GM11168 (cell line): Measurements from ENCODE around the gene ST6GALNAC1.
"Not testable (repeated sequence)": the region's sequence is repeated elsewhere in the genome, so short reads cannot be mapped to it uniquely, and the experiment has no call there.

Source experiments
- in situ Hi-C: fragments of 300-500 bp; cut with MboI; formaldehyde crosslinking; loops from one replicate; pipeline ENCODE4 v1.12.0; 2022; ENCODE audit warnings: low sequenced_read_pairs; ENCODE audit not compliant: unreplicated experiment

Gene ST6GALNAC1

DNA sequence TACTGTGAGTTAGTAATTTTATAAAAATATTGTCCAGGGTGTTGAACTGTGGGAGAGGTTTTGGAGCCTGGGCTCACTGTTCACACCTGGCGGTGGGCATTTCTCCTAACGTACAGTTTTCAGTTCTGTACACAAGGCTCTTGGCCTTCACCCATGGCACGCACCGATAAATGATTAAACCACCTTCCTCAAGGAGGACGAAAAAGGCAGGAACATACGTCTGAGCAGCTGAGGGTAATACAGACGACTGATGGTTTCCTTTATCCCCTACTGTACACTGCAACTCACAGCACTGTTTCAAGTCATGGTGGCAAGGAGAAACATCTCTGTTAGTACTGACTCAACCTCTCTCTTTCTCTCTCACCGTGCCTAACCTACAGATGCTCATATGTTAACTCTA lies 1.4 kb upstream of the ST6GALNAC1 start:
- in situ Hi-C loops = no loop called here

DNA sequence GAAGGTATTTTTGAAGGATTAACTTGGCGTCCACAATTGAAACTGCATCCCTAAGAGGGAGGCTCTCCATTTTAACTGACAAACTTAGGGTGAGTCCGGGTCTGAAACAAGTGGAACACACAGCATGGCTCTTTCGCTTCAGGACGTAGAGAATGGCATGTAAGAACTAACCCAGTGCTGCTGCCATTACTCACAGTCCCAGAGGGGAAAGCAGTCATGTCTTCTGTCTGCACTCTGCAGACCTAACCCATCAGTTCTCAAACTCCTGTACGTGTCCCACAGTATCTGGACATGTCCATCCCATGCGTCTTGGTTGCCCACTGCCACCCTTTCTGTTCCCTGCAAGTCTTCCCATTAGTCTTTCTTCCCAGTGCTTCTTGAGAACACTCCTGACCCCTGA lies 563 bp downstream of the ST6GALNAC1 start:
- in situ Hi-C loops = no loop called here

DNA sequence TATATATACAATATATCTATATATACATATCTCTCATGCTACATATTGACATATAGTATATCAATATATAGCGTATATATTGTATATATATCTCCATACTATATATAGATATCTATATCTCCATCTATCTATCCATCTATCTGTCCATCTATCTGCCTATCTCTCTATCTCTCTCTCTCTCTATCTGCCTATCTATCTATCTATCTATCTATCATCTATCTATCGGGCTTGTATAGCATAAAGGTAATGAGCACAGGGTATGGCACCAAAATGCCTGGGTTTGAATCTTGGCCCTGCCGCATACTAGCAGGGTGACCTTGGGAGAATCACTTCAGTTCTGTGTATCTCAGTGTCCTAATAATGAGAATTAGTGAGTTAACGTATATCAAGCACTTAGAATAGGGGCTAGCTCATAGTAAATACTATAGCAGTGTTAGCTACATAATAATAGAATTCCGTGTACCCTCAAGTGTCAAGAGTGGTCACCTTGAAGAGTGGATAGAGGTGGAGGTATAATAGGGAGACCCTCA lies 1.5 kb downstream of the ST6GALNAC1 start:
- in situ Hi-C loops = no loop called here

DNA sequence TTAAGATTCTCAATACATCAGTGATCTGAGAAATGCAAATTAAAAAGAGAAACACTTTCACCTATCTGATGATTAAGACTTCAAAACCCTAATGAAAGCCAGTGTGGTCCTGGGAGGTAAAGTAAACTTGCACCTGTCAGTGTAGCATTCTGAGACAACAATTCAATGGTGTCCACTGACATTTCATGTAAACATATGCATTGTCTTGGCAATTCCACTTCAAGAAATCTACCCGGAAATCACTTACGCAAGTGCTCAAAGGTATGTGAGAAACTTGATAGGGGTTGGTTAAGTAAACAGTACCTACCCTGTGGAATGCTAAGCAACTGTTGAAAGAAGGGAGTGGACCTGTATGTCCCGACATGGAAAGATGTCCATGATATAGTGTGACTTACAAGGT lies 2.1 kb downstream of the ST6GALNAC1 start:
- in situ Hi-C loops = no loop called here

DNA sequence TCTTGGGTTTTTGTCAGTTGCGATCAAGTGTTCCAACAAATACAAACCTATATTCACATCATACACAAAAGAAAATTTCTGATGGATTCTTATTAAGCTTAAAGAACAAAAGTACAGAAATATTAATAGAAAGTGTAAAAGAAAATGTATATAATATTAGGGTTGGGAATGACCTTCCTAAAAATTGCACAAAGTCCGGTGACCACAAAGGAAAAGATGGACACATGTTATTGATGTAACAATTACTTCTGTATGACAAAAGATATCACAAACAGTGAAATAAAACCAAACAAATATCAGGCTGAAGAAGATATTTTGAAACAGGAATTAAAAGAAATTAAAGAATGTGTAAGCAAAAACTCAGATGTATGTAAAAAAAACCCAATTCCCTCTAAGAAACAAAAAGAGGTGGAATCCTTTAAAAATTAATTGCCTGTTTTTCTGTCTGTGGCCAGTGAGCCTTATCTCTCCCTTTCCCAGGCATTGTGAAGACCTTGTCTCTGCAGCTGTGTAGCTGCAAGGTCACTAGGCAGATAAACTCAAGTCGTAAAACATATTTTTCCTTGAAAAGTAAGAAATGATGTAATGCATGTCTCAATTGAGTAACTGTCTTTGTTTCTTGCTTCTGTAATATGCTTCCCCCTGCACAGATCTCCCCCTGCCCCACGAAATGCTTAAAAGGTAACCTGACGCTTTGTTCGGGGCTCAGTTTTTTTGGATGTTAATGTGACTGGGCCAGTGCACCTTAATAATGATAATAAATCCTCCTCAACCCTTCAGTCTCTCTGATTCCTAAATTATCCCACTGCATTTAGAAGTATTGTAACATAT lies 2.8 kb downstream of the ST6GALNAC1 start:
- in situ Hi-C loops = no loop called here

DNA sequence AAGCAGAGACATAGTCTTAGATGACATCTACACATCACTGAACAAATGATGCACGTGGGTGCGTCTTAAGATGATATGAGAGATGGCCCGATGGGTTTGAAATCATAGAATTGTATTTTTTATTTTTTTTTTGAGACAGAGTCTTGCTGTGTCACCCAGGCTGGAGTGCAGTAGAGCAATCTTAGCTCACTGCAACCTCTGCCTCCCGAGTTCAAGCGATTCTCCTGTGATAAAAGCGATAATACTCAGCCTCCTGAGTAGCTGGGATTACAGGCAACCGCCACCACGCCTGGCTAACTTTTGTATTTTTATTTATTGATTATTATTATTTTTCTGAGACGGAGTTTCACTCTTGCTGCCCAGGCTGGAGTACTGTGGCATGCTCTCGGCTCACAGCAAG lies 5.3 kb downstream of the ST6GALNAC1 start:
- in situ Hi-C loops = no loop called here

DNA sequence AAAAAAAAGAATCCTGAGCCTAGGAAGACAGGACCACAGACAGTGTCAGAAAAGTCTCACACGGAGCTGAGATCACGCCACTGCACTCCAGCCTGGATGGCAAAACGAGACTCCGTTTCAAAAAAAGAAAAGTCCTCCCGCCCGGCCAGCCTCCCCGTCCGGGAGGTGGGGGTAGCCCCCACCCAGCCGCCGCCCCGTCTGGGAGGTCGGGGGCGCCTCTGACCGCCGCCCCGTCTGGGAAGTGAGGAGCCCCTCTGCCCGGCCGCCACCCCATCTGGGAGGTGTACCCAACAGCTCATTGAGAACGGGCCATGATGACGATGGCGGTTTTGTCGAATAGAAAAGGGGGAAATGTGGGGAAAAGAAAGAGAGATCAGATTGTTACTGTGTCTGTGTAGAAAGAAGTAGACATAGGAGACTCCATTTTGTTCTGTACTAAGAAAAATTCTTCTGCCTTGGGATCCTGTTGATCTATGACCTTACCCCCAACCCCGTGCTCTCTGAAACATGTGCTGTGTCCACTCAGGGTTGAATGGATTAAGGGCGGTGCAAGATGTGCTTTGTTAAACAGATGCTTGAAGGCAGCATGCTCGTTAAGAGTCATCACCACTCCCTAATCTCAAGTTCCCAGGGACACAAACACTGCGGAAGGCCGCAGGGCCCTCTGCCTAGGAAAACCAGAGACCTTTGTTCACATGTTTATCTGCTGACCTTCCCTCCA lies 6.9 kb downstream of the ST6GALNAC1 start:
- in situ Hi-C loops = not testable (repeated sequence)

DNA sequence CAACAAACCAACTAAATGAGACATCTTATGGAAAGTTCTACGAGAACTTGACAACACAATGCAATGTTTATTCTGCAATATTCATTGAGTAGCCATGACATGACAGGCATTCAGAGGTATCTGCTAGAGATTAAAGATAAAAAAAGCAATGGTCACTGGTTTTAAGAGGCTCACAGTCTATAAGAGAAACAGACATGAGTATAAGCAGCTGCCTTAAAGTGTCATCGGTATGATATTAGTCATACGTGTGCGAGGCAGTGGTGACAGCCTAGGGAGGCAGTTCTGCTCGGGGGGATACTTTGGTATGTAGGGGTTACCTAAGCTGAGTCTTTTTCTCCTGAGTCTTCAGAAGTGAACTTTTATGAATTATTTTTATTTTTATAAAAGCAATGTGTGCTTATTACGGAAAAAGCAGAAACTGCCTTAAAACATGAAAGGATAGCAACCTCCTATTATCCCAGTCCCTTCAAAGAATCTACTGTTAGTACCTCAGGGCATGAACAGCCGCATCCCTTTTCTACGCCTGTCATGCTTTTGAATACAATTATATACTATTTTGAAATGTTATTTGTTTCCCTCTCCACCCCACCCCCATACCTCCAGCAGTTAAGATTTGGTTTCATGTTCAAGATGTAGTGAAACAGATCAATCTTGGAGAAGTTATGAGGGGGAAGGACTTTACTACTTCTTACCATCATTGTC lies 7.7 kb downstream of the ST6GALNAC1 start:
- in situ Hi-C loops = no loop called here

DNA sequence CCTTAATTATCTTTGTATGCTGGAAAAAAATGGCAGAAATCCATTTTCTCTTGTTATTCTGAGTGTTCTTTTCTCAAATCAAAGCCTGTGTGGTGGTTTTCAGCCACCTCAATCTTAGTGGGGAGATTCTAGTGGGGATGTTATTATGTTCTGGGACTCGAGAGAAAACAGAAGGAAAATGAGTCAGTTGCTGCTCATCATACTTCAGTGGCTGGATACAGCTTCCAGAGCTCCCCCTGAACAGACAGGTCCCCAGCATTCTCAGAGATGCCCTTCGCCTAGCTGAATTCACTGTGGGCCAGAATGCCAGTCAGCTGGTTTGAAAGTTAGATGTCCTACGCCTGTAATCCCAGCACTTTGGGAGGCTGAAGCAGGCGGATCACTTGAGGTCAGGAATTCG lies 8.5 kb downstream of the ST6GALNAC1 start:
- in situ Hi-C loops = no loop called here

DNA sequence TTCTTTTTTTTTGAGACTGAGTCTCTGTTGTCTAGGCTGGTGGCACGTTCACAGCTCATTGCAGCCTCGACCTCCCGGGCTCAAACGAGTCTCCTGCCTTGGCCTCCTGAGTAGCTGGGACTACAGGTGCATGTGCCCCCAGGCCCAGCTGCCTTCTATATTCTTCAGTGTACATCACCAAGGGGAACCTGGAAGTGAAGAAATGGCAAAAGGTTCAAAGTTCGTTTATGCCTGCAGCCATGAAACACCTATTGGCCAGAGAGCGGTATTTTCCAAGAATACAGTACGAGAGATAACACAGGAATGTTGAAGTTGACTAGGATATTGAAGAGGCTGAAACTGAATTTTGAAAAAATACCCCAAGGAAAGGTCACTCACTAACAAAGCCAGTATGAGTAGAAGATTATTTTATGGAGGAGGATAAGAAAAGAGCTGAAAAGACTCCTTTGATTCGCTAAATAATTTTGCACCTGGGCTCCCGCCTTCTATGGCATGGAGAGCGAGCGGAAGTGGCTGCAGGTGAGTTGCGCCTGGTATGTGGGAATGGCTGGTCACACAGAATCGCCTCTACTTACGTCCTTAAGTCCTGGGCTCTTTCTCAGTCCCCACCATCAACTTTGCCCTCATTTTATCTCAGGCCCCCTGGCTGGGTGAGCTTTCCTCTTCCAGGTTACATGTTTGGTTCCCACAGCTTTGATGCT lies 9.8 kb downstream of the ST6GALNAC1 start:
- in situ Hi-C loops = no loop called here

DNA sequence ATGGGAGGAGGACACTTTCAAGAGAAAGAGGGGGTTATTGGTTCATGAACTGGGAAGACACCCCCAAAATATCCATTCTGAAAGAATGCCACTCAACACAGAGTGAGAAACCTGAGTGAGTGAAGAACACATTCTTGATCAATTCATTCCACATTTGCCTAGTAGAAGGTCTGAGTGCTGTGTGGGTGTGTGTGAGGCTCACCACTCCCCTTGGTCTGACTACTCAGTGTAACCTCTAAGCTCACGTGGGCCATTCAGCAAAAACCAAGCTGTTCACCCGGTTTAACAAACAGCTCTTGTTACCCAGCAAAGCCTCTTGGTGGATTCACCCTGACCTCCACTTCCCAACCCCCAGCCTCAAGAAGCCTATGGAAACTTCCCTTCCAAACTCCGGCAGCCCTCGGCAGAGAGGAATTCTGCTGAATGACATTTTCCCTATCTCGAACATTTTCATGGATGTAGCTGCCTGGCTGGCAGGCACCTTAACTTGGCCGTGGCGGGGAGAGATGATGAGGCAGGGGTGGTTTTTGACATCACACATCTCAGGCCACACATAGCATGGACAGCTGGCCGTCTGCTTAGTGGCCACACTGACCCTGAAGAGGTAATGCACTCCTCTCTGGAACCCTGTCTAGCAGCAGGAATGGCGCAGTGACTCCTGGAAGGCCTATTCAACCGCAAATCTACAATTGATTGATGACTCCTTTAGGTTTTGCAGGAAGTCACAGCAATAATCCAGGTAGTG lies 11.6 kb downstream of the ST6GALNAC1 start:
- in situ Hi-C loops = no loop called here

DNA sequence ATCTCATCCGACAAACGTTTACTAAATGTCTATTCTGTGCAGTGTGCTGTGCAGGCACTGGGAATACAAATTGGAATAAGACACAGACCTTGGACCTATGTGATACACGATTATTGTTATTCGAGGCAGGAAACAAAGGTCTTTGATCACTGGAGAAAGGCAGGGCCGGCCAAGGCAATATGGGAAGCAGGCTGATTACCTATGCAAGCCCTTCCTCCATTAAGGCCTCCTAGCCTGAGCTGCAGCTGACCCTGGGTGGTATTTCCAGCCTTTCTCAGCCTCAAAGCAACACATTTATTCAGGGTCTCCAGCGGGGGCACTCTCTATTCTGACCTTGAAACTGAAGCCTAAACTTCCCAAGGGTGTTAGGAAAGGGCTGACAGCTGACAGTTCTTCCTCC lies 13.4 kb downstream of the ST6GALNAC1 start:
- in situ Hi-C loops = no loop called here

DNA sequence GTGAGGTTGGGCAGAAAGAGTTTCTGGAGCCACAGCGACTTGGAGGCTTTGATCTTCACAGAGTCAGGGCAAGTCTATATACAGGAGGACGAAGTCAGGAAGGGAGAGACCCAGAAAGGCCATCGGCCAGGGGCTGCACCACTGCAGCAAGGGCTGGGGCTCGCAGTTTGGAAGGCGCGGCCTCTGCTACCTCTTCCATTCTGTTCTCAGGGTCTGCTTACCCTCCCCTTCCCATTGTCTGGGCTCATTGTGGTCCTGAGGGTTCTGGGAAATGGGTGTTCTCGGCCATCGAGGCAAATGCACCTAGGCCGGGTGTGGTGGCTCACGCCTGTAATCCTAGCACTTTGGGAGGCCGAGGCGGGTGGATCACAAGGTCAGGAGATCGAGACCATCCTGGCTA lies 16.0 kb downstream of the ST6GALNAC1 start:
- in situ Hi-C loops = no loop called here

DNA sequence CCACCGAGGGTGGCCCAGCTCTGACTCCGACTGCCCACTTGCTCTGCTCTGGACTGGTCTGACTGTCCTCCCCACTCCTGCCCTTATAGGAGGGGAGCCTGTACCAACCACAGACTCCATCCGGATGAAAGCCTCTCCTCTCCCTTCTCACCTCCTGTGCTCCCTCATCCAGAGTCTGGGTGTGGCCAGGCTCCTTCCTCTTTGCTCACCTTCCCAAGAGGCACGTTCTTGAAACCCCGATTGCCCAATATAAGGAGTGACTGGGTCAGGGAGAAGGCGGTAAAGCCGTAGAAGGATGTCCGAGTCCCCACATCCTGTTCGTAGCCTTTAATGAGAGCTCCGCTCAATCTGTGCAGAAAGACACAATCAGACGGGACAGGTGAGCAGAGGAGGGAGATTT lies 17.1 kb downstream of the ST6GALNAC1 start:
- in situ Hi-C loops = no loop called here

DNA sequence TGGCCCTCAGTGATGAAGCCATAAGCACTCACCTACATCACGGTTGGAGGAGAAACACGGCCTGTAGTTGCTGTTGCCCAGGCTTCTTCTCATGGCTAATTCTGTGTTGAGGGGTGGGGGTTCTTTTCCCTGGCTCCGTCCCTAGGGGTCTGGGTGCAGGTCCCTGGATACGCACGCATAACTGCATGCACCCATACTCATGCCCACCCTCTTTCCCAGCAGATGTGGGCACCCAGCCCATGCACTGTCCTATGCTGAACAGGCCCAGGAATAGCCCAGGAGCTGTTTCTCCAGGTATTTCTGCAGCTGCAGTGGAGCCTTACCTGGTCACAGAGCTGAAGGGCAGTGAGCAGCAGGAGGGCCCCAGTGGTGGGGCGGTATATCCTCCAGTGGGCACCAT lies 18.1 kb downstream of the ST6GALNAC1 start:
- in situ Hi-C loops = no loop called here

DNA sequence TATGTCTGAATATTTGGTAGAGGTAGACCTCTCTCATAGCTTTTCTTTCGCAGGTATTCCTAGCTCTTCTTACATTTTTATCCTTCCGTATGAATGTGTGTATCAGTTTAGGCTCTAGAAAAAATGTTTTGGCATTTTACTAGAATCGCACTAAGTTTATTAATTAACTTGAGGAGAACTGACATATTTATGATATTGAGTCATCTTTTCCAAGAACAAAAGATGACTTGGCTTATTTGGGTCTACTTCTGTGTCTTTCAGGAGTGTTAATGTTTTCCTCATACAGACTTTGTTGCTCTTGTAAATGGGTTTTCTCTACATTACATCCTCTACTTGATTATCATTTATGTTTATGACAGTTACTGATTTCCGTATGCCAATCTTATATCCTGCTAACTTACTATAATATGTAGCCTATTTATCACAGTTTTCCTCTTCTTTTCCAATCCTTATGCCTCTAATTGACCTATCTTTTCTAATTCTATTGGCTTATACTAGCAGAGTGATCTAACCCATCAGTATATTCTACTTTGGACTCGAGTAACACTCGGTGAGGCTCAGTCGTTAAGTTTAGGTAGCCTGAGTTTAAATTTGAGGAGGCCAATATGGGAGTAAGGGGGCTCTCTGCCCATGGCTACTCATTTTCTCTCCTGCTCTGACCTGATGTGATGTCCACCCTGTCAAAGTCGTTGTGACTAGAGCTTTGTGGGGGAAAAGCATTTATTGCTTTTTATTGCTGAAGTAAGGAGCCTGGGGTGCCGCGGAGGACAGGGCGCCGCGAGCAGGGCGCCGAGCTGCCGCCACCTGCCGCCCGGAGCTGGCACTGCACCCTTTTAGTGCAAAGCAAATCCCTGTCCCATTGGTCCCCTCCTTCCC lies 20.0 kb downstream of the ST6GALNAC1 start:
- in situ Hi-C loops = loop anchor here (5.0 kb wide), 1 partner anchor 101 kb away; no protein-coding TSS in a partner anchor

DNA sequence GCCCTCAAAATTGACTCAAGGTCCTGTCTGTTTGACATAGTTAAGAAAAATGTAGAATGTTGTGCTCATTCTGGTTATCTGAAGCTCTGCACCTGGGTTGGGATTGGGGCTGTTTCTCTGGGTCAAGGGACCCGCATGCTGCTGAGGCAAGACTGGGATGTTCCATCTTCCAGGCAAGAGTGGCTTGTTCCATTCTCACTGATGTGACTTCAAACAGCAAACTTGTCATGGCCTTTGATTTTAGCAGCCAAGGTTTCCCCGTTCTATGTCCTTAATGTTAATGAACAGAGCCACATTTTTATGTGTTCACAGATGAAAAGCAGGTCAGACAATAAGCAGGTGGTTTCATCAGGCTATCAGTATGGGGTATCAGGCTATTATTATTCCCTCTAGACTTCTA lies 25.7 kb downstream of the ST6GALNAC1 start:
- in situ Hi-C loops = no loop called here

DNA sequence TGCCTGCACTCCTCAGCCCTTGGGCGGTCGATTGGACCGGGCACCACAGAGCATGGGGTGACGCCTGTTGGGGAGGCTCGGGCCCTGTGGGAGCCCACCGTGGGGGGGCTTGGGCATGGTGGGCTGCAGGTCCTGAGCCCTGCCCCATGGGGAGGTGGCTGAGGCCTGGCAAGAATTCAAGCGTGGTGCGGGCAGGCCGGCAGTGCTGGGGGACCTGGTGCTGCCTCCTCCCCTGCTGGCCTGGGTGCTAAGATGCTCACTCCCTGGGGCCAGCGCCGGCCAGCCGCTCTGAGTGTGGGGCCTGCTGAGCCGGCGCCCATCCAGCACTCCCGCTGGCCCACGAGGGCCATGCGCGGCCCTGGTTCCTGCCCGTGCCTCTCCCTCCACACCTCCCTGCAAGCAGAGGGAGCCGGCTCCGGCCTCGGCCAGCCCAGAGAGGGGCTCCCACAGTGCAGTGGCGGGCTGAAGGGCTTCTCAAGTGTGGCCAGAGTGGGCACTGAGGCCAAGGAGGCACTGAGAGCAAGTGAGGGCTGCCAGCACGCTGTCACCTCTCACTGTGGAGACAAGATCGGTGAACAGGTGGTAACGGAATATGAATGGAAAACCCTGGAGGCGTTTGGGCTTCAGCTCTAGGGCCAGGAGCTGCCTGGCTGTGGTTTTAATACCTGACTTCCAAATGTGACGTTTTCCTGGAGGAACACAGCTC lies 28.5 kb downstream of the ST6GALNAC1 start:
- in situ Hi-C loops = no loop called here
